Adrenal gland (tissue), 5 donors: ENCODE data around the gene USF2.

Experiments used
- POLR2A ChIP-seq, 2 donors: fragments of 450-650 bp; IDR thresholded peaks; one replicate each; pipeline ENCODE4 v1.6.1; 2017; ENCODE audit warnings: antibody characterized with exemption in 2 of 2, mild to moderate bottlenecking in 2 of 2, moderate library complexity in 1 of 2
- TF ChIP-seq, protein P1 (sequence below), 6 experiments: fragments of 450-650 bp in 4 of 6; fragments of 200-600 bp in 2 of 6; sonication (generic) in 1 of 6; IDR thresholded peaks; 1 replicate in 5 of 6; 2 replicates in 1 of 6; pipeline versions ENCODE4 v1.5.1 to v1.8.0; 2016 to 2021; ENCODE audit warnings: antibody characterized with exemption in 6 of 6, mild to moderate bottlenecking in 2 of 6, moderate library complexity in 1 of 6
- donor health status: DM: no; HTN: no; CAD: no.

DNA sequence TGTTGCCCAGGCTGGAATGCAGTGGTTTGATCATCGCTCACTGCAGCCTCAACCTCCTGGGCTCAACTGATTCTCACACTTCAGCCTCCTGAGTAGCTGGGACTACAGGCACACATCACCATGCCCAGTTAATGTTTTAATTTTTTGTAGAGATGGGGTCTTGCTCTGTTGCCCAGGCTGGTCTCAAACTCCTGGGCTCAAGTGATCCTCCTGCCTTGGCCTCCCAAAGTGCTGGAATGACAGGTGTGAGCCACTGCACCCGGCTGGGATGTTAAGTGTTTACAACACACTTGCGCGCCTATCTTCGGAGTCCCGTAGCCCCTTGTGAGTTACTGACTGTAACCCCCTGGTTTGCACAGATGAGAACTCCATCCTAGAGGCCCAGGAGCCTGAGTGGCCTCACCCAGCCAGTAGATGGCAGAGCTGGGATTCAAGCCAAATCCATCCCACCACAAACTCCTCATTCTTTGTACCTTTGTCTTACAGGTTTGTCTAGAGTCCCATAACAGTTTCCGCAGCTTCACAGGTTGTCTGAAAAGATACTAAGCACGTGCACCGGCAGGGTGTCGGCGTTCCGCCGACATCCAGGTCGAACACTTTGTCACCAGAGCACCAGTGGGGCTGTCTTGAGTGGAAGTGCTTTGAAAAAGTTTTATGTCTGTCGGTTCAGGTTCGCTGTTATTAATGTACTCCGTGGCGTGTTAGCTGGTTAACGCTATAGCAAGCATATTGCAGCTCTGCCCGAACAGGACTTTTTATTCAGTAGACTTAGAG, 37.9 kb downstream of the USF2 start:
- TF ChIP-seq, protein P1, sequence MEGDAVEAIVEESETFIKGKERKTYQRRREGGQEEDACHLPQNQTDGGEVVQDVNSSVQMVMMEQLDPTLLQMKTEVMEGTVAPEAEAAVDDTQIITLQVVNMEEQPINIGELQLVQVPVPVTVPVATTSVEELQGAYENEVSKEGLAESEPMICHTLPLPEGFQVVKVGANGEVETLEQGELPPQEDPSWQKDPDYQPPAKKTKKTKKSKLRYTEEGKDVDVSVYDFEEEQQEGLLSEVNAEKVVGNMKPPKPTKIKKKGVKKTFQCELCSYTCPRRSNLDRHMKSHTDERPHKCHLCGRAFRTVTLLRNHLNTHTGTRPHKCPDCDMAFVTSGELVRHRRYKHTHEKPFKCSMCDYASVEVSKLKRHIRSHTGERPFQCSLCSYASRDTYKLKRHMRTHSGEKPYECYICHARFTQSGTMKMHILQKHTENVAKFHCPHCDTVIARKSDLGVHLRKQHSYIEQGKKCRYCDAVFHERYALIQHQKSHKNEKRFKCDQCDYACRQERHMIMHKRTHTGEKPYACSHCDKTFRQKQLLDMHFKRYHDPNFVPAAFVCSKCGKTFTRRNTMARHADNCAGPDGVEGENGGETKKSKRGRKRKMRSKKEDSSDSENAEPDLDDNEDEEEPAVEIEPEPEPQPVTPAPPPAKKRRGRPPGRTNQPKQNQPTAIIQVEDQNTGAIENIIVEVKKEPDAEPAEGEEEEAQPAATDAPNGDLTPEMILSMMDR (IDR thresholded peaks at IDR 0.05) = no peak
- TF ChIP-seq POLR2A (IDR thresholded peaks at IDR 0.05) = no peak
